GM12891 (cell line): ENCODE results near the gene TAF6L.

Source experiments
- SPI1 ChIP-seq: IDR thresholded peaks from 2 replicates; pipeline ENCODE4 v1.6.1; 2011; ENCODE audit warnings: low read depth, low read length, control low read depth
- TAF1 ChIP-seq: IDR thresholded peaks from 2 replicates; pipeline ENCODE4 v1.6.1; 2011; ENCODE audit warnings: low read depth, low read length, control low read depth

DNA sequence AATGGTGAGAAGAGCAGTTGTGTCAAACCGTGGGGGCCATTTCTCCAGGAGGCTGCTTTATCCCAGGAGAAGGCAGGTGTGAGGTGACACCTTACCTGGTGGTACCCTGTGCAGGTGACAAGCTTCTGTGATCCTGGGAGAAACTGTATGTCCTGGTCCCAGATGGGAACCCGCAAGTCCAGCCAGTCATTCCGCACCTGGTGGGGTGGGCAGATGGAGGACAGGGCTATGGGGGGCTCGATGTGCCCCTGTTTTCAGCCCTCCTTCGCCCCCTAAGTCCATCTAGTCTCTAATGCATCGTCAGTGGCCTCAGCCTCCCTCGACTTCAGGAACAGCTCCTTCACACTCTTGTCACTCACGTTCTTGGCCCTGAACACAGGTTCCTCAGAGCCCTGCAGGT, 64.1 kb downstream of the TAF6L start:
- TF ChIP-seq TAF1, result no peak
- TF ChIP-seq SPI1, result no peak
